HG03457 (cell line): ENCODE results near the gene NLRP6.

Experiments used
- ATAC-seq: cut with Tn5 transposase; IDR thresholded peaks from one replicate; pipeline ENCODE4 v1.9.1; 2021; ENCODE audit warnings: moderate number of reproducible peaks; ENCODE audit not compliant: unreplicated experiment

NLRP6 gene

GRCh38 chr11:292211-293121 is 14.3 kb downstream of the NLRP6 start:
- no peak for ATAC-seq

GRCh38 chr11:293271-293851 is 15.2 kb downstream of the NLRP6 start:
- no peak for ATAC-seq

GRCh38 chr11:293852-294661 is 15.8 kb downstream of the NLRP6 start:
- ATAC-seq, result no peak

- ATAC-seq, result no peak
These were observed 16.6 kb downstream of the NLRP6 start for GRCh38 chr11:294780-295179.

- no peak for ATAC-seq
These were observed 17.4 kb downstream of the NLRP6 start for GRCh38 chr11:295351-296170.

GRCh38 chr11:296171-297050 is 18.2 kb downstream of the NLRP6 start:
- ATAC-seq, result no peak

GRCh38 chr11:297051-297585 is 18.9 kb downstream of the NLRP6 start:
- ATAC-seq, result no peak

GRCh38 chr11:297586-298405 is 19.6 kb downstream of the NLRP6 start:
- ATAC-seq, result no peak

- ATAC-seq, result no peak
These were observed 20.3 kb downstream of the NLRP6 start for GRCh38 chr11:298406-299065.

GRCh38 chr11:299081-299891 is 21.1 kb downstream of the NLRP6 start, which contains the start of gene IFITM5:
IFITM5 (minus strand) TSS chr11:299526; CDS start chr11:299490, 36 bp downstream.
- no peak for ATAC-seq

GRCh38 chr11:299951-300735 is 21.9 kb downstream of the NLRP6 start:
- ATAC-seq, result no peak

- no peak for ATAC-seq
These were observed 25.2 kb downstream of the NLRP6 start for GRCh38 chr11:303363-303762.

GRCh38 chr11:304061-304506 is 25.9 kb downstream of the NLRP6 start:
- ATAC-seq, result no peak

GRCh38 chr11:304915-305843 is 27.0 kb downstream of the NLRP6 start:
- ATAC-seq, result no peak

GRCh38 chr11:305844-306211 is 27.6 kb downstream of the NLRP6 start:
- no peak for ATAC-seq
